Gastrocnemius medialis (tissue), 4 donors: Measurements from ENCODE around the gene CALHM3.

Experiments
- POLR2A ChIP-seq, 2 donors: fragments of 450-650 bp; IDR thresholded peaks; one replicate each; pipeline ENCODE4 v1.6.1; 2017; ENCODE audit warnings: antibody characterized with exemption in 2 of 2, mild to moderate bottlenecking in 2 of 2, moderate library complexity in 2 of 2
- TF ChIP-seq, protein P1 (sequence below), 5 experiments: fragments of 450-650 bp in 3 of 5; fragments of 200-600 bp in 2 of 5; sonication (generic) in 2 of 5; IDR thresholded peaks in 4 of 5; conservative IDR thresholded peaks in 1 of 5; 1 replicate in 4 of 5; 2 replicates in 1 of 5; pipeline ENCODE4 v1.5.1; 2016 to 2019; ENCODE audit warnings: antibody characterized with exemption in 5 of 5, mild to moderate bottlenecking in 3 of 5, moderate library complexity in 3 of 5

GRCh38 chr10:103497161-103497915, 18.3 kb upstream of the CALHM3 start:
- TF ChIP-seq, protein P1, sequence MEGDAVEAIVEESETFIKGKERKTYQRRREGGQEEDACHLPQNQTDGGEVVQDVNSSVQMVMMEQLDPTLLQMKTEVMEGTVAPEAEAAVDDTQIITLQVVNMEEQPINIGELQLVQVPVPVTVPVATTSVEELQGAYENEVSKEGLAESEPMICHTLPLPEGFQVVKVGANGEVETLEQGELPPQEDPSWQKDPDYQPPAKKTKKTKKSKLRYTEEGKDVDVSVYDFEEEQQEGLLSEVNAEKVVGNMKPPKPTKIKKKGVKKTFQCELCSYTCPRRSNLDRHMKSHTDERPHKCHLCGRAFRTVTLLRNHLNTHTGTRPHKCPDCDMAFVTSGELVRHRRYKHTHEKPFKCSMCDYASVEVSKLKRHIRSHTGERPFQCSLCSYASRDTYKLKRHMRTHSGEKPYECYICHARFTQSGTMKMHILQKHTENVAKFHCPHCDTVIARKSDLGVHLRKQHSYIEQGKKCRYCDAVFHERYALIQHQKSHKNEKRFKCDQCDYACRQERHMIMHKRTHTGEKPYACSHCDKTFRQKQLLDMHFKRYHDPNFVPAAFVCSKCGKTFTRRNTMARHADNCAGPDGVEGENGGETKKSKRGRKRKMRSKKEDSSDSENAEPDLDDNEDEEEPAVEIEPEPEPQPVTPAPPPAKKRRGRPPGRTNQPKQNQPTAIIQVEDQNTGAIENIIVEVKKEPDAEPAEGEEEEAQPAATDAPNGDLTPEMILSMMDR (IDR thresholded peaks at IDR 0.05 in 4 of 5, conservative IDR thresholded peaks at IDR 0.05 in 1 of 5): no peak
- no peak for TF ChIP-seq POLR2A (IDR thresholded peaks at IDR 0.05)
